Endothelial cell of umbilical vein (primary cell): ENCODE results near the gene BANF2. TPM values are rescaled to one million over a fixed set of nuclear protein-coding genes. Genes with fewer than 3 reads are reported as not detected.

ENCODE experiments used
- BruUV-seq: library from RNA; stranded (reverse); fragments of 400-500 nt; replicated peaks from 2 replicates; lab custom pipeline; 2021; lab: Mats Ljungman, UMichigan
- CTCF ChIA-PET: fragments of 300-600, 350-600 bp; sonication (Branson Sonifier 250); formaldehyde crosslinking; loops from one replicate; lab custom pipeline; 2021; ENCODE audit warnings: antibody characterized with exemption, inconsistent platforms; lab: Charles Lee
- POLR2A ChIA-PET: fragments of 300-600, 350-600 bp; sonication (Branson Sonifier 250); formaldehyde crosslinking; loops from one replicate; lab custom pipeline; 2021; ENCODE audit warnings: antibody characterized with exemption, inconsistent platforms; lab: Charles Lee
- DNase-seq: peaks from one replicate; pipeline ENCODE4 v3.0.0-alpha.2; 2011; ENCODE audit warnings: low read depth, low spot score
- FAIRE-seq: peaks from 2 replicates; lab custom pipeline; 2011; peaks lifted over from hg19 to GRCh38; lab: Jason Lieb, UNC
- H2AFZ ChIP-seq: 2 replicates; pipeline ENCODE4 v1.6.0; 2012; ENCODE audit warnings: low read depth, low read length, control low read depth, inconsistent platforms
- H3K27ac ChIP-seq: 2 replicates; pipeline ENCODE4 v1.5.1; 2011; ENCODE audit warnings: low read depth, mild to moderate bottlenecking, control low read depth, low read length, moderate library complexity; ENCODE audit not compliant: insufficient read depth
- H3K27me3 ChIP-seq, 2 experiments: 2 replicates each; pipeline versions ENCODE4 v1.6.0 to v1.6.1; 2011; ENCODE audit warnings: low read length in 2 of 2, mixed read lengths in 1 of 2; ENCODE audit not compliant: control insufficient read depth in 2 of 2, insufficient read depth in 2 of 2
- H3K36me3 ChIP-seq, 2 experiments: 2 replicates in 1 of 2; 3 replicates in 1 of 2; pipeline ENCODE4 v1.5.1; 2011; ENCODE audit warnings: low read length in 2 of 2, mild to moderate bottlenecking in 1 of 2, moderate library complexity in 1 of 2; ENCODE audit not compliant: control insufficient read depth in 2 of 2, insufficient read depth in 2 of 2; ENCODE audit errors: extremely low read depth in 1 of 2
- H3K4me1 ChIP-seq: 3 replicates; pipeline ENCODE4 v1.5.1; 2011; ENCODE audit warnings: mild to moderate bottlenecking, low read length; ENCODE audit not compliant: control insufficient read depth, insufficient read depth; ENCODE audit errors: extremely low read depth
- H3K4me2 ChIP-seq: 2 replicates; pipeline ENCODE4 v1.6.1; 2011; ENCODE audit warnings: low read length, control low read depth, mixed read lengths; ENCODE audit not compliant: insufficient read depth
- H3K4me3 ChIP-seq, 3 experiments: fragments of 200-600 bp in 1 of 3; sonication (generic), shearing (Covaris generic) in 1 of 3; replicated peaks in 1 of 3; 2 replicates each; pipeline ENCODE4 v1.5.1; 2011 to 2016; ENCODE audit warnings: control low read depth in 3 of 3, low read length in 3 of 3, mild to moderate bottlenecking in 2 of 3, inconsistent platforms in 1 of 3, low read depth in 1 of 3, moderate library complexity in 1 of 3; ENCODE audit not compliant: insufficient read depth in 1 of 3
- H3K79me2 ChIP-seq: 2 replicates; pipeline ENCODE4 v1.6.0; 2012; ENCODE audit warnings: low read length, inconsistent platforms; ENCODE audit not compliant: control insufficient read depth, insufficient read depth
- H3K9ac ChIP-seq: replicated peaks from 2 replicates; pipeline ENCODE3; 2011; ENCODE audit warnings: low read length, control low read depth; ENCODE audit not compliant: insufficient read depth; ENCODE audit errors: extremely low read depth
- H3K9me1 ChIP-seq: replicated peaks from 3 replicates; pipeline ENCODE4 v1.6.0; 2011; ENCODE audit warnings: mild to moderate bottlenecking, low read length; ENCODE audit not compliant: control insufficient read depth, insufficient read depth; ENCODE audit errors: extremely low read depth
- H3K9me3 ChIP-seq: replicated peaks from 2 replicates; pipeline ENCODE4 v1.5.1; 2012; ENCODE audit warnings: low read length, inconsistent platforms; ENCODE audit not compliant: control insufficient read depth, insufficient read depth
- H4K20me1 ChIP-seq: replicated peaks from 2 replicates; pipeline ENCODE3; 2011; ENCODE audit warnings: mild to moderate bottlenecking, low read length; ENCODE audit not compliant: control insufficient read depth, insufficient read depth; ENCODE audit errors: extremely low read depth
- EZH2 ChIP-seq: IDR thresholded peaks from 2 replicates; pipeline ENCODE4 v1.6.1; 2012; ENCODE audit warnings: borderline replicate concordance, low read depth, mild to moderate bottlenecking, moderate library complexity, low read length, inconsistent platforms; ENCODE audit not compliant: severe bottlenecking
- MYC ChIP-seq: IDR thresholded peaks from one replicate; pipeline ENCODE4 v1.6.1; 2011; ENCODE audit warnings: mild to moderate bottlenecking, low read depth, low read length
- POLR2A ChIP-seq: IDR thresholded peaks from 2 replicates; pipeline ENCODE4 v1.6.1; 2012; ENCODE audit warnings: low read depth, mild to moderate bottlenecking, control low read depth, low read length
- dilution Hi-C: fragments of 300-500 bp; cut with MboI; formaldehyde crosslinking; loops from one replicate; pipeline ENCODE4 v1.15.0; 2019; ENCODE audit warnings: low sequenced_read_pairs; ENCODE audit not compliant: extremely low pct_ligation_motif_present
- intact Hi-C: fragments of 100-400 bp; cut with micrococcal nuclease; formaldehyde crosslinking; loops from one replicate; pipeline ENCODE4 v1.10.0; 2022
- polyA plus RNA-seq, 4 experiments: library from polyadenylated mRNA; depleted of rRNA in 3 of 4; stranded (reverse) in 3 of 4; unstranded in 1 of 4; fragments of >200 nt; gene quantifications; 2 replicates each; pipeline versions ENCODE4 v1.2.1 to v1.2.3, GENCODE V29; 2011 to 2012; ENCODE audit warnings: missing spikeins in 1 of 4
- total RNA-seq: library from RNA; stranded (reverse); gene quantifications from 2 replicates; pipeline ENCODE4 v1.2.3, GENCODE V29; 2021
- TF ChIP-seq, protein P1 (sequence below): IDR thresholded peaks from 2 replicates; pipeline ENCODE4 v1.6.1; 2011; ENCODE audit not compliant: insufficient read depth, insufficient read length
- TF ChIP-seq, protein P2 (sequence below), 2 donors: IDR thresholded peaks; 1 replicate in 1 of 2; 2 replicates in 1 of 2; pipeline ENCODE4 v1.5.1; 2011; ENCODE audit warnings: low read length in 2 of 2, mild to moderate bottlenecking in 2 of 2, moderate library complexity in 2 of 2, control low read depth in 1 of 2, inconsistent platforms in 1 of 2, low read depth in 1 of 2; ENCODE audit not compliant: insufficient read depth in 1 of 2; ENCODE audit errors: extremely low read depth in 1 of 2

BANF2 gene
- total and polyA plus RNA-seq, 2 donors (not counting 3 experiments of a cell fraction or from before 2014, with no cell fraction given), result not detected

DNA sequence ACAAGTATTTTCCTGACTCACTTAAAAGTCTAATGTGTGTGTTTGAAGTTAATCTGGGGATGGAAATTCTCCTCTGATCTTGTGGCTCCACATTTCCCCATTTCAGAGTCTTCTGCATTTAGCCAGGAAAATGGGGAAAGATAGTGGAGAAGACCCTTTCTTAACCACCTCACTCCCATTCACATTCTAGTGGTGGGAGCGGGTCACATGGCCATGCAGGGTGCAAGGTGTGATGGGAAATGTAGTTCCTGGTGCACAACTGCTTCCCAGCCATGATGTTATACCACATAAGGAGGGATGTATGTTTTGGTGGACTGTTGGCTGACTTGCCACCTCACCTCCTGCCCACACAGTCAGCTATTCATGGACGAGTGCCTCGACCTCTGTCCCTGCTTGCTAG, 61.8 kb downstream of the BANF2 start:
- Histone ChIP-seq H3K9ac (no peak overlapping the region), H3K4me2 (no peak overlapping the region), H4K20me1 (no peaks in the 10 kb centered on the region), H3K27me3 (peaks cover 0 to 4% of the 10 kb centered on the region in 2 experiments), H3K36me3 (no peaks in the 10 kb centered on the region), H3K79me2 (no peaks in the 10 kb centered on the region), H3K9me1 (no peaks in the 10 kb centered on the region), H3K27ac (no peak overlapping the region), H3K4me1 (no peaks in the 10 kb centered on the region), H2AFZ (no peak overlapping the region), H3K4me3 (no peak overlapping the region), H3K9me3 (no peaks in the 10 kb centered on the region)
- intact Hi-C loops, result no loop called here
- no peak for TF ChIP-seq POLR2A
- TF ChIP-seq, protein P1, sequence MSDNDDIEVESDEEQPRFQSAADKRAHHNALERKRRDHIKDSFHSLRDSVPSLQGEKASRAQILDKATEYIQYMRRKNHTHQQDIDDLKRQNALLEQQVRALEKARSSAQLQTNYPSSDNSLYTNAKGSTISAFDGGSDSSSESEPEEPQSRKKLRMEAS, result peak; percentile 10
- TF ChIP-seq MYC, result no peak
- POLR2A ChIA-PET, result no interaction called here
- dilution Hi-C loops, result no loop called here
- CTCF ChIA-PET, result no interaction called here
- DNase-seq (no peak), FAIRE-seq (no peak)
- BruUV-seq, result no TSS peak

DNA sequence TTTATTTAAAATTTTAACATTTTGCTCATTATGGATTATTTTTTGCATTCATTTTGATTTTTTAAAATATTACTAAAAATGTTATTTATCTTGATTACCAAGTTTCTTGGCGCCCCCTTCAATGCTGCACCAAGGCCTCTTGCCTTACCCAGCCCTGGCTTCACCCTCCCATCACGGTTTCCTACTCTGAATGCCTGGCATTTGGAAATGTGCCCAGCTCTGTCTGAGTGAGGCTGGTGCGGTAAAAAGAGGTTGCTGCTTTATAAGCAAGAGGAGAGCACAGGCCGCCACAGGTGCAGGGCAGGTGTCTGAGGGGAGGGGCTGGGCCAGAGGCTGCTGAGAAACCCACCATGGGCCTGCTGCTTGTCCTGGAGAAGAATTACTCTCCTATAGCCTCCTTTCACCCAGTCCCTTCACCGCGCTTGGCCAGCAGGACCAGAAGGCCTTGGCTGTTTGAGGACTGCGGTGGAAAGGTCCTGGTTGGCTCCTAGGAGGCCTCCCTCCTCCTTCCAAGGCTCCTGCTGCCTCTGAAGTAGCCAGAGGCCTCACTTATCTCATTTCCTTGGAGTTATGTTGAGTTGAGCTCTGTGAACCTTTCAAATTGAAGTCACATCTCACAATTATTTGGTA, 62.6 kb downstream of the BANF2 start:
- Histone ChIP-seq H3K9me1 (no peaks in the 10 kb centered on the region), H3K4me2 (no peak overlapping the region), H3K27me3 (peaks cover 0 to 5% of the 10 kb centered on the region in 2 experiments), H3K9me3 (no peaks in the 10 kb centered on the region), H3K27ac (no peak overlapping the region), H3K36me3 (no peaks in the 10 kb centered on the region), H2AFZ (no peak overlapping the region), H3K4me3 (no peak overlapping the region), H4K20me1 (no peaks in the 10 kb centered on the region), H3K4me1 (no peaks in the 10 kb centered on the region), H3K79me2 (no peaks in the 10 kb centered on the region), H3K9ac (no peak overlapping the region)
- CTCF ChIA-PET, result no interaction called here
- DNase-seq, result no peak
- TF ChIP-seq EZH2, result no peak
- TF ChIP-seq, protein P2, sequence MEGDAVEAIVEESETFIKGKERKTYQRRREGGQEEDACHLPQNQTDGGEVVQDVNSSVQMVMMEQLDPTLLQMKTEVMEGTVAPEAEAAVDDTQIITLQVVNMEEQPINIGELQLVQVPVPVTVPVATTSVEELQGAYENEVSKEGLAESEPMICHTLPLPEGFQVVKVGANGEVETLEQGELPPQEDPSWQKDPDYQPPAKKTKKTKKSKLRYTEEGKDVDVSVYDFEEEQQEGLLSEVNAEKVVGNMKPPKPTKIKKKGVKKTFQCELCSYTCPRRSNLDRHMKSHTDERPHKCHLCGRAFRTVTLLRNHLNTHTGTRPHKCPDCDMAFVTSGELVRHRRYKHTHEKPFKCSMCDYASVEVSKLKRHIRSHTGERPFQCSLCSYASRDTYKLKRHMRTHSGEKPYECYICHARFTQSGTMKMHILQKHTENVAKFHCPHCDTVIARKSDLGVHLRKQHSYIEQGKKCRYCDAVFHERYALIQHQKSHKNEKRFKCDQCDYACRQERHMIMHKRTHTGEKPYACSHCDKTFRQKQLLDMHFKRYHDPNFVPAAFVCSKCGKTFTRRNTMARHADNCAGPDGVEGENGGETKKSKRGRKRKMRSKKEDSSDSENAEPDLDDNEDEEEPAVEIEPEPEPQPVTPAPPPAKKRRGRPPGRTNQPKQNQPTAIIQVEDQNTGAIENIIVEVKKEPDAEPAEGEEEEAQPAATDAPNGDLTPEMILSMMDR (IDR thresholded peaks at IDR 0.05; ENCODE audit: extremely low read depth in 1 of 2, insufficient read depth in 1 of 2, low read depth in 1 of 2, low read length in 2 of 2), result no peak
- TF ChIP-seq, protein P1, result no peak
- dilution Hi-C loops, result no loop called here
- POLR2A ChIA-PET, result no interaction called here
- intact Hi-C loops, result no loop called here
- no peak for FAIRE-seq
- BruUV-seq, result no TSS peak
